GM18867 (cell line): ENCODE measurements around the gene RAB4A.
"Not testable (repeated sequence)": the region's sequence is repeated elsewhere in the genome, so short reads cannot be mapped to it uniquely, and the experiment has no call there.

Experiments used
- ATAC-seq: cut with Tn5 transposase; IDR thresholded peaks from one replicate; pipeline ENCODE4 v1.9.1; 2021; ENCODE audit warnings: mild to moderate bottlenecking, moderate library complexity; ENCODE audit not compliant: unreplicated experiment

RAB4A gene

GRCh38 chr1:229295745-229296144 lies 24.8 kb downstream of the RAB4A start:
- ATAC-seq: no peak

DNA sequence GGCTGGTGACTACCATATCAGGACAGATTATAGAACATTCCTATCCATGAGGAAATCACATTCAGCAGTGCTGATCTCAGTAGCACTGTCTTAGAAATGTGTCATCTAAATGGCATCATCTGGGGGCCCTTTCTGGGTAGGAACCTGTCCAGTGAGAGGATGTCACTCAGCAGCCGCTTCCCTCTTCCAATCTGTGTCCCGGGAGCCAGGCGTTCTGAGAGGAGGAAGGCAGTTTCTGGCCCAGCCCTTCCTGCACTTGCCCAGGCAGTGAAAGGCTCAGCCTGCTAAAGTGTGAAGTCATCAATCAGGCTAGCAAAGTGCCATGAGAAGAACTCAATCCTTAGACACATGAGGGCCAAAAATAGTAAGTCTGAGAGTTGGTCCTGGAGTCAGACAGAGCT lies 25.6 kb downstream of the RAB4A start:
- no peak for ATAC-seq

DNA sequence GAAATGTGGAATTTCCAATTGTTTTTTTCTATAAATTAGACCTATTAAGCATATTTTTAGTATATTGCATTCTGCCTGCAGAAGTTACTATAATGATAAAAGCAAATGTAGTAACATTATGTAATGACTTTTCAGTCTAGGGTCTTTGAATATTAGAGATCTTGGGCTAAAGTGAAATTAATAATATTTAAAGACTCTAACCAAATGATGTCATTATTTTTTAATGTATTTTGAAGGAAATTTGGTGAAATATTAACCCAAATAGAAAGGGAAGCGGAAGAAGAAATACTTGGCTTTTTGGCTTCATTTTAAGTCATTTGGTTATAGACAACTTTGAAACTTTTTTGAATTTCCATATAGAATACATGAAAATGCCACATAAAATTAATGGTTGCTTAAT lies 26.8 kb downstream of the RAB4A start:
- no peak for ATAC-seq

- ATAC-seq: no peak
Measured at GRCh38 chr1:229298420-229298819, 27.5 kb downstream of the RAB4A start.

DNA sequence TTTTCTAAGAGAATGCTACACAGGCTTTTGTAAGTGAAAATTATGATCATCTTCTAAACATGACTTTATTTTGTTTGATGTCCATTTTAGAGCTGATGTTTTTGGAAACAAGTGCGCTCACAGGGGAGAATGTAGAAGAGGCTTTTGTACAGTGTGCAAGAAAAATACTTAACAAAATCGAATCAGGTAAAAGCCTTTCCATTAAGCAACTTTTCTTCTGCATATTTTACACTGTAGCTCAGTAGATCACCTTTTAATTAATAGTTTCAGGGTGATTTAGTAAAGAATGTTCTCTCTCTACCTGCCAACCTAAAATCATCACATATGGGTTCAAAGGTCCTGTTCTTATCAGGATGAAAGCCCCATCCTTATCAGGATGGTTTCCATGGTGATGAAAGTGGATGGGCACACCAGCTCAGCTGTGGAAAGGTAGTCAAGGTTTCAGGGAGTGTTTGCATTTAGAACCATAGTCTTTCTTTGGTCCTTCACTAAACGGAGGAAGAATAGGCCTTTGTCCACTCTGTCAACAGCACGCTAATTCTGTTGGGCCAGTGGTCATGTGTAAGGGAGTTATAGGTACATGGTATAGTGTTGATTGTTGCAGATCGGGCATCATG lies 28.1 kb downstream of the RAB4A start:
- ATAC-seq: no peak

DNA sequence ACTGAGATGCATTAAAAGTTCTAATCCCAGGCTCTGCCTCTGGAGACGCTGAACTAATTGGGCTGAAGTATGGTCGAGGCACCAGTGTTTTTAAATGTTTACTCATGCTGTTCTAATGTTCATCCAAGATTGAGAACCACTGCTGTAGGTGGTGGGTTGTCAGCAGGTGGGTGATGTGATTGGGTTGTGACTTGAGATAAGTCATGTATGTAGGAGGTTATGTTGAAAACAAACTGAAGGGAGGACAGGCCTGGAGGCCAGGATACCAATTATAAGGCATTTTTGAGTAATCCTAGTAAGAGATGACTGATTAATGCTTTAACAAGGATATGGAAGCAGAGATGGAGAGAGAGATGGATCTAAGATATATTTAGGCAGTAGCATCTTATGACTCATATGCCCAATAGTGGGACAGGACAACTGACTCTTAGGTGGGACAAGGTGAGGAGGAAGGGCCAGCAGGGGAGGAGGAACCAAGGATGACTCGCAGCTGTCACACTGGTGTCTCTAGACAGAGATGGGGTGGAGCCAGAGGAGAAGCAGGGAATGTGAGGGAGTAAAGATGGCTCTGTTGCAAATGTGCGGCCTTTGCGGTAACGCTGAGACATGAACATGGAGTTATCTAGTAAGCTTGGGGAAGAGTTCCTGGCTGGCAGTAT lies 29.3 kb downstream of the RAB4A start:
- ATAC-seq: no peak

DNA sequence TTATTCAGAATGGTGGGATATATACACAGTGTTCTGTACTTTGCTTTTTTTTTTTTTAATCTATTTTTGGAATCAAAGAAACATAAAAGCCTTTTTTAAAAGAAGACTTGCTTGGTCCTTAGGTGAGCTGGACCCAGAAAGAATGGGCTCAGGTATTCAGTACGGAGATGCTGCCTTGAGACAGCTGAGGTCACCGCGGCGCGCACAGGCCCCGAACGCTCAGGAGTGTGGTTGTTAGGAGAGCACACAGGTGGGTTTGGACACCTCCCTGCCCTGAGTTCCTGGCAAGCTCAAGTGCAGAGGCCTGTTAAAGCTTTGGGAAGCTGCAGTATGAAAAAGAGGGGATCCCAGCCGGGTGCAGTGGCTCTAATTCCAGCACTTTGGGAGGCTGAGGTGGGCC lies 31.8 kb downstream of the RAB4A start:
- ATAC-seq: no peak

GRCh38 chr1:229303855-229304254 lies 32.9 kb downstream of the RAB4A start:
- no peak for ATAC-seq

- no peak for ATAC-seq
Measured at GRCh38 chr1:229305392-229305791, 34.5 kb downstream of the RAB4A start.

- no peak for ATAC-seq
Measured at GRCh38 chr1:229309074-229309473, 38.2 kb downstream of the RAB4A start.

DNA sequence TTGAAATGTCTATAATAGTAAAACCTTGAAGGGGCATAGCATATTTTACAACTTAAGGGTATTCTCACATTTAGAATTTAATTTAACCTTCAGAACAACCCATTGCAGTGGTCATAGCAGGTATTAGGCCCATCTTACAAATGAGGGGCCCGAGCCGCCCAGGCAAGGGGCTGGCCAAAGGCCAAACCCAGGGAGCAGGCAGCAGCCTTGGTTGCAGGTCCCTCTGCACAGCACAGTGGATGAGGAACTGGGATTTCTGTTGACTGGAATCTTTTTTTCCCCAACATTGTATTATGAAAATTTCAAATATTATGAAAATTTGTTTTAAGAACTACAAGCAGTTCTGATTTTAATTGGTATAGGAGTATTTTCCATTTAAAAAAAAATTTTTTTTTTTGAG lies 38.8 kb downstream of the RAB4A start:
- no peak for ATAC-seq

DNA sequence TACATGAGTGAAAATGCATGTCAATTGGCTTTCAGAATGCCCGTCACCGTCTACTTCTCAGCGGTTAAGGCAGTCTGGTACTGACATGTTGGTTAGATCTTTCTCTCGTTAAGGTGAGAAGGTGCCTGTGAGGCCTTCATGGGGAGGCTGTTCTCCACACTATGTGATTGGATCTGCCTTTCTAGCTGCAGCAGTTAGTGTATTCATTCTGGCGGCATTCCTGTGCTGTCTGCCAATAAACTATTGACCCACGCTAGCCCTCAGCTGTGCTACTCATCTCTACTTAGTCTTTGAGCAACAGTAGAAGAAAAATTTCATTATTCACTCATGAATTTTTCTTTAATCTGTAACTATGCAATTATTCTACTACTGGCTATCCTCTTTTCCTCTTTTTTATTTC lies 39.9 kb downstream of the RAB4A start:
- ATAC-seq: no peak

DNA sequence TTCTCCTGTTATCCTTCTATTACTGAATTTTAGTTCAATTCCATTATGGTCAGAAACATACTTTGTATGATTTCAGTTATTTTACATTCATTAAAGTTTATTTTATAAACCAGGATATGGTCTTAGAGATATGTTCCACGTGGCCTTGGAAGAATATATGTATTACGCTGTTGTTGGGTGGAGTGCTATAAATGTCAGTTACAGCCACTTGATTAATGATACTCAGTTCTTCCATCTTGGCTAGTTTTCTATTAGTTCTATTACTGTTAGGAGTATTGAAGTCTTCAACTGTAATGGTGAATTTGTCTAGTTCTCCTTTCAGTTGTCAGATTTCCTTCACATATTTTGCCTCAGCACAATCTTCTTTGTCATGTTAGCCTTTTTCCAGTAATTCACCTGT lies 45.3 kb downstream of the RAB4A start:
- no peak for ATAC-seq

DNA sequence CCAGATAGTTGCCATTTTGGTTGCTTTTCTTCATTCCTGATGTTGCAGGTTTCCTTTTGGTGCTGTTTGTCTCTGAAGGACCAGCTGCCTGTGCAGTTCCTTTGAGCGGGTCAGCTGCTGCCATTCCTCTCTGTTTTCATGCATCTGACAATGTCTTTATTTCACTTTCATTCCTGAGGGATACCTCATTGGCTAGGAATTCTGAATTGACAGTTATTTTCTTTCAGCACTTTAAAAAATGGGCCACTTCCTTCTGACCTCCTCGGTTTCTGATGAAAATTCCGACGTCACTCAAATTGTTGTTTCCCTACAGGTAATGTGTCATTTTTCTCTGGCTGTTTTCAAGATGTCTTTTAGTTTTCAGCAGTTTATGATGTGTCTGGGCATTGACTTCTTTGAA lies 47.1 kb downstream of the RAB4A start:
- no peak for ATAC-seq

- ATAC-seq: no peak
Measured at GRCh38 chr1:229319487-229319886, 48.6 kb downstream of the RAB4A start.

DNA sequence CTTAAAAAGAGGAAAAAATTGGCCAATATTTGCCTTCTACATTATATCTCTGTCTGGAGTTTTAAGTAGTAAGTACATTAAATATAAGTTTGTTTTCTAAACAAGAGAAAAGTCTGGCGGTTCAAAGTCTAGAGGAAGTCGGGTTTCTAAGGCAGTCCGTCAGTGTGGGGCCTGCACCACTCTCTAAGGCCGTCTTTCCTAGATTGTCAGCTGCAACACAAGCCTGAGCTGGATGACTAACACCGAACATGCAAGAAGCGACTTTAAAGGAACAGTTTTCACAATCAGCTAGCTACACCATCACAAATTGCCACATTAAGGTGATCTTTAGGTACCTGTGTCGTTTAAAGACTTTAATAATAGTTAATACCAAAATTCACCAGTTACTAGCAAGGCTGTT lies 52.3 kb downstream of the RAB4A start:
- no peak for ATAC-seq

DNA sequence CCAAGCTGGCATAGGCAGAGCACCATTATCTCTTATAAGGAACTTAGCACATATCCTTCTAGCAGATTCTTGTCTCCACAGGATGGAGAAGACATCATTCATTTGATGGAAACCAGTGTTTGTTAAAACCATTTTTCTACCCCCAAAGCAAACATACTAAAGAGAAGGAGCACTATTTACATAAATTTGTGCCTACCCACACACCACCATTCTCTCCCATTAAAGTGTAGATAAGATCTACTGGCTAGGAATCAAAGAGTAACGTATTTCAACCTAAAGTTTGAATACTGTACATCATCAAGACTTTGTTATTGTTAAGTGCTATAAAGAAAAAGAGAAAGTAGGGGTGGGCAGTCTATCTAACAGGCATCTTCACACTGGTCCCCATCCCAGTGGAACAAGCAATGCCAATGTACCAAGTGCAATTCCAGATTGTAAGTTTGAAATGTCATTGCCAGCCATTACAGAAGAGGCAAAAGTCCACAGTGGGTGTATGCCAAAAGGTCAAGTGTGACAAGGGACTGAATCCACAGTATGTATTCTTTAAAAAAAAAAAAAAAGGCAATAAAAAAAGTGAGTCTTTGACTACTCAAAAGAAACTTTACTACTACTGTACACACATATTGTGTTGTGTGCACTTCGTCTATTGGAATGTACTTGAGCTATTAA lies 53.1 kb downstream of the RAB4A start:
- ATAC-seq: no peak

DNA sequence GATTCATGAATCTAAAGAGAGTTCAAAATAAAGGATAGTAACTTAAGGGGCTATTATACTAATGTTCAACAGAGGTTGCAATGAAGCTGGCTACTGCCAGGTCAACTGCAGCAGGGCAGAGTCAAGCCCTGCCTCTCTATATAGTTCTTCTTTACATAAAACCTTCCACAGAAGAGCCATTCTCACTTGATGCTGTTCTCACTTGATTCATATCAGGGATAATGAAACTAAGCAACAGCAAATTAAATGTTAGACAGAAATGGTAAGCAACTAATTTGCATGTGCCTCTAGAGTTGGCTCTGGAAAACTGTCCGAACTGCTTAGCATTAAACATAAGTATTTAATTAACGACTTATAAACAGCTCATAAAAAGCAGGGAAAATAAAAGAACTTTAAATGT lies 54.5 kb downstream of the RAB4A start:
- ATAC-seq: no peak

- ATAC-seq: no peak
Measured at GRCh38 chr1:229325853-229326487, 55.1 kb downstream of the RAB4A start.

DNA sequence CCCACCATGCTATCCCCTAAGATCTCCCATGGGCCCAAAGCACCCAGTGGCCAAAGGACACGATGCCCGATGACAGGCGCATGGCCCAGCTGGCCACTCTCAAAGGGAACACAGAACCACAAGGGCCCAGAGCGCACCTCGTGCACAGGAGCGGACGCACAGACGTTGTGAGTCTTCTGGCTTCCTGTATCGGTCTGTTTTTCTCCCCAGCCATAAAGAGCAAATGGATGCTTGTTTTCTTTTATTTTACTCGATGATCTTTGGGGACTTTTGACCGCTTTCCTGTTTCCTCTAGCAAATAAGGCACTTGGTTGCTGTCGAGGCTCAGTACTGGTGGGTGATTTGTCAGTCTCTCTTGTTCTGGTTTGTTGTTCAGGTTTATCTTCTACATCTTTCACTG lies 55.7 kb downstream of the RAB4A start:
- no peak for ATAC-seq

- ATAC-seq: not testable (repeated sequence)
Measured at GRCh38 chr1:229327765-229328164, 56.9 kb downstream of the RAB4A start.
